HG02970 (cell line): ENCODE results near the gene RHBDD2.

Experiments
- ATAC-seq: cut with Tn5 transposase; IDR thresholded peaks from one replicate; pipeline ENCODE4 v1.9.1; 2021; ENCODE audit warnings: mild to moderate bottlenecking, moderate library complexity, moderate number of reproducible peaks; ENCODE audit not compliant: unreplicated experiment, low FRiP score

RHBDD2 gene

DNA sequence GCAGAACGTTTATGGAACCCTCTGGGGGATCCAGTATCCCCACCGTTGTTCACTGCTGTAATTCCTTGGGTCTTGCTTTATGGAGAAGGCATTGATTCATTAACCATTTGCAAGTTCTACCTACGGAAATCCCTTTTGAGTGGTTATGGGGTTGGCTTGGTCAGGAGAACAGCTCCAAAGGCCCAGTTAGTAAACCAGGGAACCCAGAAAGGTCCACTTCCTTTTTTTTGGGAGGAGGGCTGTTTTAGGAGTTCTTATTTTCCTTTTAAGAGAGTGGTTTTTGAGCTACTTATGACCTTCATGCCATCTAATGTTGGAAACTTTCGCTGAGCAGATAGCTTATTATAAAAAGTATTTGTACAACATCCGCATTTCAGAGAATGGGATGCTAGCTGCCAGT, 37.4 kb downstream of the RHBDD2 start:
- no peak for ATAC-seq

- no peak for ATAC-seq
Measured at GRCh38 chr7:75916685-75917634, 38.1 kb downstream of the RHBDD2 start.

DNA sequence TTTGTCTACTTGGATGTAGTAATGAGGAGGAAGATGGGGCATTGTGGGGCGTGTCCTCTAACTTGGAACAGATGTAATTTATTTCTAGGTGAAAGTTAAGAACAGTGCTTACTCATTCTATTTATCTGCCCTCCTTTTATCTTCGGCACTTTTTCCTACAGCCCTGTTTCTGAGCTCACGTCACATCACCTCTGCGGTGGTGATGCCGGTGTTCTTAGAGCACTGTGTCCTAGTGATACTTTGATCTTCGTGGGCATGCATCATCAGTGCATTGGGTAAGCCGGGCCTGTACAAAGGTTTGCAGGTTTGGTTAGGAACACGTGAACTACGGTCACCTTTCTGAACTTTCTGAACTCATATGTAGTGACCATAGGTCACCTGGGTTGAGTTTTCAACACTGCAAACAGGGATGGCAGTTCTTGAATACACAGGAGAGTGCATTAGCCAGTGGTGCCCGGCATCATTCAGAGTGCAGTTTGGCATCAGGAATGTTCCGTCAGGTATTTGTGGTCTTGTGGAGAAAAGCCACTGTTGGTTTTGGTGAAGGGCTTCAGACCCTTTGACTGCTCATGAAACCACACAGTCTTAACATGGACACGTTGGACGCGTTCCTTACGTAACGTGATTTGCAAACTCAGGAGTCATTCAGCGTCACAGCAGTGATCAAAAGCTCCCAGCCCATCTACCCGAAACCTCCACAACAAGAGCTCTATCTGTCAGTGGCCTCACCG, 41.8 kb downstream of the RHBDD2 start:
- no peak for ATAC-seq

GRCh38 chr7:75921479-75921878, 42.6 kb downstream of the RHBDD2 start:
- ATAC-seq = no peak

DNA sequence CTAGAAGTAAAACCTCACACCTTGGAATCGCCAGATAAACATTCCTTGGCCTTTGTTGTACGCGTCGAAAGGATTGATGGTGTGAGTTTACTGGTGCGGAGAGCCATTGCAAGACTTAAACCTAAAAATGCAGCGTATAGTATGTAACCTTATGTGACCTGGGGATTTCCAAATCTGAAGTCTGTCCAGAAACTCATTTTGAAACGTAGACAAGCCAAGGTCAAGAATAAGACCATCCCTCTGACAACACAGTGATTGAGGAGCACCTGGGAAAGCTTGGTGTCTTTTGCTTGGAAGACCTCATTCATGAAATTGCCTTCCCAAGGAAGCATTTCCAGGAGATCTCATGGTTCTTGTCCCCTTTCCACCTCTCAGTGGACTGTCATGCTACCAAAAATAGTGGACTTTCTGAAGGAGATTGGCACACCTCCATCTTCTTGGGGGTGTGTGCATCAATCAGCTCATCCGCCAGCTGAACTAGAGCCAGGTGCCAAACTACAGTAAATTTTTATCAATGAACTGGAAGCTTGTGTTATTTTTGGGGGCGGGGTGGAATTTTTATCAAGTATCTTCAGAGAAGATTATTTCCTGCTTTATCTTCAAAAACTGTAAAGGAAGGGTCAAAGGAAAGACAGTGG, 44.3 kb downstream of the RHBDD2 start:
- no peak for ATAC-seq

GRCh38 chr7:75924256-75924655, 45.4 kb downstream of the RHBDD2 start:
- no peak for ATAC-seq

DNA sequence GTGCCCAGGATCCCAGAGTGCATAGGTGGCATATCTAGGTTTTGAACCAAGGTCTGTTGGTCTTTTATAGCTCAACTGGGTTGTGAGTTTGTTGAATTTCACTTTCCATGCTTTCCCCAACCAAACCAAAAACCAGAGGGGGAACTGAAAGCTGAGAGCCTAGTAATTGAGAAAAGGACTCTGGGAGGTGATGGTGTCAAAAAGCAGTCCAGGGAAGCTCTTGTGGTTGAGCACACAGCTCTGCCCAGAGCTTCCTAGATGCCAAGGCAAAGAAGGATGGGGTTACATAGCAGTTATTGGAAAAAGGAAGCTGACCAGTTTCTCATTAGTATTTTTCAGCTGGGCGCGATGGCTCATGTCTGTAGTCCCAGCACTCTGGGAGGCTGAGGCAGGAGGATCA, 46.1 kb downstream of the RHBDD2 start:
- no peak for ATAC-seq

GRCh38 chr7:75925717-75926435, 47.0 kb downstream of the RHBDD2 start:
- no peak for ATAC-seq

DNA sequence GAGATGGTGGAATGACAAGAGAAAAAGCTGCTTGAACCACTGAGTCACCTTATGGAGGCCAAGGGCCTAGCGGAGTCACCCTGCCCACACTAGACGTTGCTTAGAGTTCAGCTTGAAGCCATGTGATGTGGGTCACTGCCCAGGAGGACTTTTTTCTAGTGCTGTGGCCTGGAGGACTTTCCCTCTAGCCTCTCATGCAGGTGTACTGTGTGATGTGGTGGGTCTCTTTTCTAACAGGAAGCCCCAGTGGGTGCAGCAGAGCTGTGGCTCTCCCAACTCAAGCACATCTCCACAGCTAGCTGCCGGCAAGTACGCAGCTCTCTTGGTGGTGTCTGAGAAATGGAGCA, 49.7 kb downstream of the RHBDD2 start:
- no peak for ATAC-seq

DNA sequence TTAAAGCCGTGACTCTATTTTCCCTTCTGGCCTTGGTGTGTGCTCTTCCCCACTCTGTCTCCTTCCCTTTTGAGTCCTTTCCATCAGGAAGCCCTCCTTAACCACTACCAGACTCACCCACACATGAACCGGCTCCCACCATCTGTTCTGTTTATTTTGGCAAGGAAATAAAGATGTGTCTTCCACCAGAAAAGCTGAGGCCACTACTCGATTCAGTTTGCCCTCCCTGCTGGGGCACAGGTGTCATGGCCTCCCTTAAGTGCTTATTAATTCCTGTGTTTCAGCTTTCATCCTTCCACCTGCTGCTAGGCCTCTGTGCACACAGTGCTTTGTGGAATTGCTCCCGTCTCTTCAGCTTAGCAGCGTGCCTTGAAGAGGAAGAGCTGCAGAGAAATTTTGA, 52.8 kb downstream of the RHBDD2 start:
- ATAC-seq = no peak

DNA sequence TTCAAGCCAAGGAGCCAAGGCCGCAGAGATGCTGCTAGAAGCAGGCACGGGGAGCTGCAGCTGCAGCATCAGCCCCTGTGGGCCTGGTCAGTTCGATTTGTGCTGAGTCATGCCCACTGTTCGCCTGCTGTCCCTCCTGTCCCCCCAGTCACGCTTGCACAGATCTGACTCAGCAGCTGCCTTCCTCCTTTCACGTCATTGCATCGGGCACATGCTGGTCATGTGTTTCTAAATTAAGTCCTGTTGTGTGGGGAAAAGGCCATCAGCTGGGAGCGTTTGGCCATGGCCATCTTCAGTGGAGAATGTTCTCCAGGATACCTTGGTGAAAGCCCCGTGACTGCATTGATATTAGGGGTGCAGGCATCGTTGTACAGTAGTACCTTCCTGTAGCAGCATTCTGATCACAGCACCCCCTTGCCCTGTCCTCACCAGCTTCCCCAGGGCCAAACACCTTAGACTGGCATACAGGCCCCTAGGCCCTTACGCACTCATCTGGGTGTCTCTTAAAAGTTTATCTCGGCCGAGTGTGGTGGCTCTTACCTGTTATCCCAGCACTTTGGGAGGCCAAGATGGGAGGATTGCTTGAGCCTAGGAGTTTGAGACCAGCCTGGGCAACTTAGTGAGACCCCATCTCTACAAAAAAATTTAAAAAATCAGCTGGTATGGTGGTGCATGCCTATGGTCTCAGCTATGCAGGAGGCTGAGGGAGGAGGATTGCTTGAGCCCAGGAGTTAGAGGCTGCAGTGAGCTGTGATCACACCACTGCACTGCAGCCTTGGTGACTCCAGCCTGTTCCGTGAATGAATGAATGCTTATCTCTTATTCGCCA, 59.3 kb downstream of the RHBDD2 start:
- ATAC-seq = no peak
